Epithelial cell of prostate (primary cell): Measurements from ENCODE around the gene TP53I11.

ENCODE experiments used
- DNase-seq: peaks from one replicate; pipeline ENCODE4 v3.0.0-alpha.2; 2011; ENCODE audit warnings: low read depth, low spot score
- H3K27ac ChIP-seq: fragments of 450-650 bp; 2 replicates; pipeline ENCODE4 v1.5.1; 2017; ENCODE audit warnings: mild to moderate bottlenecking

The TP53I11 gene

DNA sequence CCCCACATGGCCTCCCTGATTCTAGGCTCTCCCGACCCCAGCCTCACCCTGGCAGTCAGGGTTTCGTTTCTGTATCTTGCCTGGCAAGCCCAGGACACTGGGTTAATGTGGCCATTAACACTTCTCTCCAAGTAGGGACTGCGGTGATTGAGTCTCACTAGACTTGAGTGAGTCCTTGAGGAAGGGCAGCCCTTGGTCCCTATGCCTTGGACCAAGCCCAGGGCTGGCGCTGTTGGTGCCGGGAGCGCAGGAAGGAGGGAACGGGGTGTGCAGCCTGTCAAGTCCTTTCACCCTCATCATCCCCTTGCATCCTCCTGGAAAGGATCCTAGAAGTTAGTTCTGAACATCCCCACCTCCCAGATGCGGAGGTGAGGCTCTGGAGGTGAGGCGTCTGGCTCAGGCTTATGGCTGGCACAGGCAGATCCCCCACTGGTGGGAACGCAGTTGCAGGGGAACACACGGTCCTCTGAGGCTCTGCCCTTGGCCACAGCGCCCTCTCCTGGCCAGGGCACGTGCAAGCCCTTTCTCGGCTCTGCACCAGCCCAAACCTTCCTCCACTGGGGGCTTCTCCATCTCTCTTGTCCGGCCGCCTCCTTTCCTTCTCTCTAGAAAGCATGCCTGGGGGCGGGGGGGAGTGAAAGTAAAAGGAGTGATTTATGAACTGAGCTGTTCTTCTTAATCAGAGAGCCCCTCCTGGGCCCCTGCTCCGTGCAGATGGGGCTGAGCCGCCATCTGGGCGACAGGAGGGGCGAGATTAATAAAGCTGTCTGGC, 56.7 kb downstream of the TP53I11 start:
- no peak for DNase-seq
- H3K27ac ChIP-seq, result no peak overlapping the region

DNA sequence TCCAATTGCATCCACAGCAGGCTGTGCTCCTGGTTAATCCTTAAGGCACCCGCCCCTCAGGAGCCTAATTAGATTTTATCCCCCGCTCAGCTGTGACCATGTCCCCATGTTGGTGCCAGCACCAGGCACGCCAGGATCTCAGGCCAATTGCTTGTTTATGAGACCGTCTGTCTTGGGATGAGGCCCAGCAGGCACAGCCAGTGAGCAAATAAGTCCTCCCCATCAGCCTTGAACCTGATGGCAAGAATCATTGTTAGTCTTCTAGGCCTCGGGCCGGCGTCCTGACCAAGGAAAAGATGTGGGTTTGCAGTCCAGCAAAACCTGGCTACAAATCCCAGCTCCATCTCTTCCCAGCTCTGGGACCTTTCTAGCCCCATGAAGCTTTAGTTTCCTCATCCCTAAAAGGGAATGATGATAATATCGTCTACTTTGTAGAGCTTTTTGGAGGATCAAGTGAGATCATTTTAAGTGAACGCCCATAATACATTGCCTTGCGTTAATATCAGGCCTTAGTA, 57.3 kb downstream of the TP53I11 start:
- no peak overlapping the region for H3K27ac ChIP-seq
- DNase-seq, result no peak

DNA sequence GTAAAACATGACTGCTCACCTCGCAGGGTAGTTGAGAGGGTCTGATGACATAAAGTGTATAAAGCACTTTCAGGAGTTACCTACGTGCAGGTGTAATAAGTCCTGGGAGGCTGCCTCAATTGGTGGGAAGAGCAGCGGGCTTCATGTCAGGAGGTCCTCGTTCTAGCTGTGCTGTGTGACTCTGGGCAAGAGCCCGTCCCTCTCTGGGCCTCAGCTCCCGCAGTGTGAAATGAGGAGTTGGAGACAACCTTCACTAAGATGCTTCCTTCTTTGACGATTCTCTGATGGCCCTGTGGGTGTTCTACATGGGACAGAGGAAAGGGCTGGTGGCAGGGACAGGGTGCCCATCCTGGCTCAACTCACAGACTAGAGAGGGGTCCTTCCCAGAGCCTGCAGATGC, 57.8 kb downstream of the TP53I11 start:
- no peak for DNase-seq

DNA sequence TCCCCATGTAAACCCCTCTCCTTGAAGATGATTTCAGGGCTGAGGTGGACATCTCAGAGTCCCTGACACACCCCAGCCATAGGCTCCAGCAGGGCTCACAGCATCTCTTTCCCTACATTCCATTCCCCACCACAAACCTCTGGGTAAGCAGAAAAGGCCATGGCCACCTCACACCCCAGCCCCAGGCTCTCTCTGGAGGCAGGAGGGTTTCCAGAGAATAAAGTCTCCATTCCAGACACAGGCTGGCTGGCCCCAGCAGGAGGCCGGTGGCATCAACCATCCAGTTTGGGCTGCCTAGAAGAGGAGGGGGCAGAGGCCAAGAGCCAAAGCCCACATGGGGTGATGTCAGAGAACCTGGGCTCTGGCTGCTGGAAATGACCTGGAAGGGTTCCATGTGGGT, 61.4 kb downstream of the TP53I11 start:
- H3K27ac ChIP-seq, result no peak overlapping the region
- no peak for DNase-seq

More for the DNA sequence above, 57.8 kb downstream of the TP53I11 start:
- H3K27ac ChIP-seq, result no peak overlapping the region

DNA sequence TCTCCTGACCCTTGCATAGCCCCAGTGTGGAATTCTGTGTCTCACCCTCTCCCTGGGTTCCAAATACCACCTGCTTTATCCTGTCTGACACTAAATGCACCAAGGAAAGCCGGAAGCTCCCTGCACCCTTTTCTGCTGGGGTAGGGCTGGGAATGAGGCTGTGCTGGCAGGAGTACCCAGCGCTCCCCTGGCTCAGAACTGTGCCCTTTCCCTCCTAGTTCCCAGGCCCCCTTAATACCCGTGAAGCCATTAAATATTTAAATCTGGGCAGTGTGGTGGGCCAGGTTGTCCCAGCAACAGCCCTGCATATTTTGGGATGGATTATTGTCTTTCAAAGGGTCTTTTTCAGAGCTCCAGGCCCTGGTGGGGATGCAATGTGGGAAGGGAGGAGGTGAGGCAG, 63.0 kb downstream of the TP53I11 start:
- no peak for DNase-seq
- no peak overlapping the region for H3K27ac ChIP-seq

DNA sequence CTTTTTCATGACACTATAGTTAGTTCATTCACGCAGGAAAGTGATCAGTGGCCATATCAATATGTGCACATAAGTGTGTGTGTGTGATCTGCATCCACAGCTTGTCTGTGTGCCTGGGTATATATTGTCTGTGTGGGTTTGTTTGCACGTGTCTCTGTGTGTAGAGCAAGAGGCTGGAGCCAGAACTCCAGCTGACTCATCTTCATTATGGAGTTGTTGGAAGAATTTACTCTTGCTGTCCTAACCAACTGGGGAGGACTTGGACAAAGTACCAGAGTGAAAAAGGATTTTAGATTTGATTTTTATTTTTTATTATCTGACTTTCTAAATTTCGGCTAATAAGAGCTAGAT, 63.9 kb downstream of the TP53I11 start:
- DNase-seq, result no peak
- no peak overlapping the region for H3K27ac ChIP-seq

DNA sequence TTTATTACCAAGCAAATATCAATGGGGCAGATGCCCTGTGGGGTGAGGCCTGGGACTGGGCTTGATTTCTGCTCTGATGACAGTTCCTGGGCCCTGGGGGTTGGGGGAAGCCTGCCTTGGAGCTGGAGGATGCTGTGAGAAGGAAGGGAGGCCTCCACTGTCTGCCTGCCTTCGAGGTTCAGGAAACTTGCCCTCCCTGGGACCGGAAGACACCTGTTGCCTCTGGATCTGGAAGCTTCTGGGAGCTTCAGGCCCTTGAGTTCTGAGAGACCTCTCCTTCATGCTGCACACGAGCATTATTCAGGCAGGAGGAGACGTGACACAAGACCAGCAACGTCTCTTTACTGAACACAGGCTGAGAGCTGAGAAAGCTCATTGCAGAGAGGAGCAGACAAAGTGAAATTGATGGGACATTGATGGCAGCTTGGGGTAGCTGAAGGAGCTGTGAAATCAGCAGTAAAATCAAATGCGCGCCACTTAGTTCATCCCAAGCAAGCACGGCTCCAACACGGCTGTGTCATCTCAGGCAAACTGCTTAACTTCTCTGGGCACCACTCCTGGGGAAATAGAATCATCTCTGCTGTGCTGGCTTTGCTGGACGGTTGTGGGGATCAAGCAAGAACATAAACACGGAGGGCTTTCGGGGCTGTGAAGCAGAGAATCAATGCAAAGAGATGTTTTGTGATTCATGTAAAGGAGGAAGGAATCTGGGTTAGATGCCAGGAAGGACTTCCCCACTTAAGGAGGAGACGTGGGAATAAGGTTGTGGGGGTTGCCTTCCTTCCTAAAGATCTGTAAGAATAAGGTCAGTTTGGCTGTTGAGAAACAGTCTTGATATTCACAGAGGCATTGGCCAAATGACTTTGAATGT, 64.5 kb downstream of the TP53I11 start:
- no peak for DNase-seq
- H3K27ac ChIP-seq, result no peak overlapping the region

DNA sequence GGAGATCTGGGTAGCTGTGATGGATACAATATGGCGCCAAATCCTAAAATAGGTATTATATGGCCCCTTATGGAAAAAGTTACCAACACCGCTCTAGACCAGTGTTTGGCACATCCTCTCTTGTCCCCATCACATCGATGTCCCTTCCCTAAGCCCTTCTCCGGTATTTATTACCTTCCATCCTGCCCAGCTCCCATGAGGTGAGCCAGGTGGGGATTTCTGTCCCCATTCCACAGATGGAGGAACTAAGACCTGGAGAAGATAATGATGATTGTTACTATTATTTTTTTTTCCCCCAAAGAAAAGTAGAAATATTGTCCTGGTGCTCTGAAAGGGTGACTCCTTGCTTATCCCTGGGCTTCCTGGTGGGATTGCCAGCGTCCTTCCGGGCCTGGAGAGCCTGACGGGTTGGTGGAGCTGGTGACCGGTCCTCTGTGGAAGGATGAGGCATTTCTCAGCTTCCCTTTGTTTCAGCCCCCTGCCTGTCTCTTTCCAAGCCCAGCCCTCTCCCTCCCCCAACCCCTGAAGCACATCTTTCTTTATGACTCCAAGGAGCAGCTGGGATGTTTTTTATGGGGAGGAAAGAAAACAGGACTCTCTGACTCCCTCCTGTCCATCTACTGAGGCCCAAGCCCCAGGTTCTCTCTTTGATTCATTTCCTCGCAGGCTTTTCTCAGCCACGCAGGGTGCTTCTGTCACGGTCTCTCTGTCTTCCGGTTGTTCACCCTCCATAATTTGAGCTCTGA, 65.4 kb downstream of the TP53I11 start:
- DNase-seq, result no peak
- no peak overlapping the region for H3K27ac ChIP-seq

DNA sequence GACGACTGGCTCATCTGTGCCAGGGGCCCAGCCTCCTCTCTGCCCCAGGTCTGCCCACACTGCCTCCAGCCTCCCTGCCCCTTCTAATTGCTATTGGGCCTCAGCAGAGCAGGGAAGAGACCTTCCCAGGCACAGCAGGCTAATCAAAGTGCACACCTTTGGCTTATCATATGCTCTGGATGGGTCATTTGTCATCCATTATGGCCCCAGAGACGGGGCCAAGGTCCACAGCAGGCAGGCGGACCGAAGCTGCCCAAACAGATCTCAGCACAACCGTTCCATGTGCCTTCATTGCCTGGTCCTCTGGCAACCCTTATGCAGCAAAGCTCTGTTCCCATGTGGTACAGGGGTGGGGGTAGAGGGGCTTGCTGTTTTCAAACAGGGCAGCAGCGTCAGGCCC, 66.6 kb downstream of the TP53I11 start:
- DNase-seq, result no peak
- H3K27ac ChIP-seq, result no peak overlapping the region

DNA sequence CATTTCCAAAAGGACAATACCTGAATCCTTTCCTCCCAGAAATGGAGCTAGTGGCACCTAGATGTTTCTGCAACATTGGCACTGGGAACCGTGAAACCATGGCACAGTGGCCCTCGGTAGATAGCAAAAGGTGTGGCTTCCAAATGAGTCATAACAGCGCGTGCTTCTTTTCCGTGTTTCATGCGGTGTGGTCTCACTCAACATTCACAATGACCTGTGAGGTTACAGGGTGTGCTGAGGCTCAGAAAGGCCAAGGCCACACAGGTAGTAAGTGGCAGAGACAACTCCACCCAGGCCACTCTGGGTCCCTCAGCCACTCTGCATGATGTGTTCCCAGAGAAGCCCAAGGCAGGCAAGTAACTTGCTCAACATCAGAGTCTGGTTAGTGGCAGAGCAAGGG, 67.4 kb downstream of the TP53I11 start:
- DNase-seq, result no peak
- no peak overlapping the region for H3K27ac ChIP-seq
